HL-60/S4 treated with retinoic acid at 250 ng/mL for 4 days and 3 days (cell line): ENCODE data around the gene HYCC1.
"Not testable (repeated sequence)": the region's sequence is repeated elsewhere in the genome, so short reads cannot be mapped to it uniquely, and the experiment has no call there.

ENCODE experiments used
- in situ Hi-C: fragments of 300-500 bp; cut with MboI; formaldehyde crosslinking; loops from 2 replicates; pipeline ENCODE4 v1.7.0; 2022; ENCODE audit warnings: low sequenced_read_pairs

The HYCC1 gene

GRCh38 chr7:22989643-22990587, 24.0 kb downstream of the HYCC1 start:
- in situ Hi-C loops = no loop called here

- in situ Hi-C loops = no loop called here
These were observed 28.5 kb downstream of the HYCC1 start for GRCh38 chr7:22985436-22985835.

DNA sequence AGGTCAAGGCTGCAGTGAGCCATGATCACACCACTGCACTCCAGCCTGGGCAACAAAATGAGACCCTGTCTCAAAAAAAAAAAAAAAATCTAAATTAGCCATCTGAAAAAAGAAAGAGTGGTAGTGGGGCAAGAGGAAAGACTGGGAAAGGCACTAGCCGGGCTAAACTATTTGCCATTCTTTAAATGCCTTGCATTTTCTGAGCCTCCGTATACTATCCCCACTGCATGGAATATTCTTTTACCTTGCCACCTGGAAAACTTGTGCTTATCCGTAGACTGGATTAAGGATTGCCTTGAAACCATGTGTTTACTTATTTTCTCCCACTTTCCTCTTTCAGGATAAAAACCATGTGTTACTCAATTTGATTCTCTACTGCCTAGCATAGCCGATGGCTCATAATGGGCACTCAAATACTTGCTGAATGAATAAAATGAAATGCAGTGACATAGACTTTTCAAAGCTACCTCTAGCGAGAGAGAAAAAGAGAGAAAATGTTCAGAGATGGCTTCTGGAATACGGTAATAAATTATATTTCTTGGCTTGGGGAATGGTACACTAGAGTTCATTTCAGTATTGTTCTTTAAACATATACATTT, 30.6 kb downstream of the HYCC1 start:
- in situ Hi-C loops = no loop called here

DNA sequence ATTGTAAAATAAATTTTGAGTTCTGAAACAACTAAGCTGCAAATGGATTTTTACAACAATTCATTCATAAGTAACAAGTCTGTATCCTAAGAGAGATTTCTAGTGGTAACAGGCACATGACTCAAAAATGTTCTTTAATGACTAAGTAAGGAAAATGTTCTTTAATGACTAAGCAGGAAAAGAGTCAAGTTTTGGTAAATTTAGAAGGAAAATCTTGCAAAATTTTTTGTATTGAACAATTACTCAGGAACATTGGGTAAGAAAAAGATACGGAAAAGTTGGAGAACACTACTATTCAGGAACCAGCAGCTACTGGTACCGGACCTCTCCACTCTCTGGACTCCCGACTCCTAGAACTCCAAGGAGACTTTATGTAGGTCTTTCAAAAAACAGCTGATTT, 33.5 kb downstream of the HYCC1 start:
- in situ Hi-C loops = no loop called here

- in situ Hi-C loops = no loop called here
These were observed 34.1 kb downstream of the HYCC1 start for GRCh38 chr7:22979861-22980260.

GRCh38 chr7:22979251-22979650, 34.7 kb downstream of the HYCC1 start:
- in situ Hi-C loops = no loop called here

DNA sequence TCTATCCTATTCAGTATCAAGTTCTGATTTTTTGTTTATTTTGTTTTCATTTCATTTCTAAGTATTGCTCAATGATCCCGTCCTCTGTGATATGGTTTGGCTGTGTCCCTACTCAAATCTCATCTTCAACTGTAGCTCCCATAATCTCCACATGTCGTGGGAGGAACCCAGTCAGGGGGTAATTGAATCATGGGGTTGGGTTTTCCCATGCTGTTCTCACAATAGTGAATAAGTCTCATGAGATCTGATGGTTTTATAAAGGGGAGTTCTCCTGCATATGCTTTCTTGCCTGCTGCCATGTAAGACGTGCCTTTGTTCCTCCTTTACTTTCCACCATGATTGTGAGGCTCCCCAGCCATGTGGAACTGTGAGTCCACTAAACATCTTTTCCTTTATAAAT, 39.3 kb downstream of the HYCC1 start:
- in situ Hi-C loops = not testable (repeated sequence)

DNA sequence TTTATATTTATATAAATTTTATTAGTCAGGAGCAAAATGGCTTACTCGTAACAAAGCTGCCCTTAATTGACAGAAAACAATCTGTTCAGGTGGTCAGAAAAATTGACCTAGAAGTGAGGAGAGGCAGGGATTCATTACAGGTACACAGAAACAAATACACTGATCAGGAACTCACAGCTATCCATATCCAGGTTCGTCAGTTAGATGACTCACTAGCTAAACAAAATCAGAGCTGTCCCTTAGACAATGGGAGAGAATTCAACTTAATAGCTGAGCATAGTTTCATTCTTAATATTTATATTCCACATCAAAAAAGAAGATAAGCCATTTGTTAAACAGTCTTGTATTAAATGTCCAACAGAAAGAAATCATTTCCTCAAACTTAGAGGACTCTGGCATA, 41.7 kb downstream of the HYCC1 start:
- in situ Hi-C loops = no loop called here

GRCh38 chr7:22969010-22969431, 44.9 kb downstream of the HYCC1 start:
- in situ Hi-C loops = no loop called here
